SK-N-SH (cell line): Measurements from ENCODE around the gene ROR2. TPM values are rescaled to one million over a fixed set of nuclear protein-coding genes. Genes with fewer than 3 reads are reported as not detected.

Source experiments
- CTCF ChIA-PET: fragments of 300-600, 350-600 bp; formaldehyde crosslinking; extraction: SDS; loops from one replicate; lab custom pipeline; 2021; lab: Yijun Ruan, JAX
- POLR2A ChIA-PET: fragments of 350-600 bp; sonication (Branson Sonifier 250); formaldehyde crosslinking; extraction: SDS; loops from one replicate; lab custom pipeline; 2020; ENCODE audit warnings: antibody characterized with exemption, inconsistent platforms; lab: Yijun Ruan, JAX
- DNase-seq: peaks from one replicate; pipeline ENCODE4 v3.0.0; 2012
- H2AFZ ChIP-seq: fragments of 200-600 bp; sonication (generic); 2 replicates; pipeline ENCODE4 v1.8.1; 2016; ENCODE audit warnings: antibody characterized with exemption, mild to moderate bottlenecking, low read depth
- H3F3A ChIP-seq: fragments of 200-600 bp; sonication (generic); replicated peaks from 2 replicates; pipeline ENCODE3; 2016; ENCODE audit warnings: antibody characterized with exemption, mild to moderate bottlenecking; ENCODE audit not compliant: insufficient read depth
- H3K27ac ChIP-seq, 2 experiments: fragments of 200-500 bp in 1 of 2; fragments of 200-600 bp in 1 of 2; sonication (Bioruptor generic) in 1 of 2; sonication (generic), shearing (Covaris generic) in 1 of 2; 2 replicates each; pipeline versions ENCODE4 v1.5.1 to v1.6.1; 2014 to 2016; ENCODE audit warnings: low read depth in 2 of 2, inconsistent platforms in 1 of 2, low read length in 1 of 2, mild to moderate bottlenecking in 1 of 2, mixed read lengths in 1 of 2
- H3K27me3 ChIP-seq: fragments of 200-600 bp; sonication (generic), shearing (Covaris generic); 2 replicates; pipeline ENCODE4 v1.6.1; 2016; ENCODE audit warnings: mixed run types; ENCODE audit not compliant: insufficient read depth
- H3K36me3 ChIP-seq, 2 experiments: fragments of 200-500 bp in 1 of 2; fragments of 200-600 bp in 1 of 2; sonication (Bioruptor generic) in 1 of 2; sonication (generic) in 1 of 2; replicated peaks in 1 of 2; 2 replicates each; pipeline versions ENCODE3 to v1.5.1; 2014 to 2016; ENCODE audit warnings: low read length in 1 of 2, mild to moderate bottlenecking in 1 of 2; ENCODE audit not compliant: insufficient read depth in 2 of 2, control insufficient read depth in 1 of 2
- H3K4me1 ChIP-seq, 2 experiments: fragments of 200-500 bp in 1 of 2; fragments of 200-600 bp in 1 of 2; sonication (Bioruptor generic) in 1 of 2; sonication (generic), shearing (Covaris generic) in 1 of 2; 2 replicates each; pipeline versions ENCODE4 v1.5.1 to v1.6.1; 2014 to 2016; ENCODE audit warnings: low read depth in 1 of 2, low read length in 1 of 2, mixed run types in 1 of 2; ENCODE audit not compliant: insufficient read depth in 2 of 2, control insufficient read depth in 1 of 2
- H3K4me2 ChIP-seq: fragments of 200-600 bp; sonication (generic), shearing (Covaris generic); 2 replicates; pipeline ENCODE4 v1.6.1; 2017; ENCODE audit warnings: mixed run types
- H3K4me3 ChIP-seq, 2 experiments: fragments of 200-500 bp in 1 of 2; fragments of 200-600 bp in 1 of 2; sonication (Bioruptor generic) in 1 of 2; sonication (generic), shearing (Covaris generic) in 1 of 2; 2 replicates each; pipeline versions ENCODE4 v1.5.1 to v1.8.1; 2014 to 2016; ENCODE audit warnings: low read depth in 2 of 2, inconsistent platforms in 1 of 2, low read length in 1 of 2, mild to moderate bottlenecking in 1 of 2, mixed read lengths in 1 of 2, moderate library complexity in 1 of 2
- H3K79me2 ChIP-seq: fragments of 200-600 bp; sonication (generic); 2 replicates; pipeline ENCODE4 v1.8.1; 2017; ENCODE audit warnings: mild to moderate bottlenecking; ENCODE audit not compliant: insufficient read depth
- H3K9ac ChIP-seq: fragments of 200-600 bp; sonication (generic); 2 replicates; pipeline ENCODE4 v1.6.1; 2017; ENCODE audit warnings: mixed run types
- H3K9me2 ChIP-seq: fragments of 200-600 bp; sonication (generic); 2 replicates; pipeline ENCODE4 v1.6.1; 2017; ENCODE audit warnings: mixed run types
- H3K9me3 ChIP-seq: fragments of 200-600 bp; sonication (generic); 2 replicates; pipeline ENCODE4 v1.6.1; 2017; ENCODE audit warnings: mixed run types, mild to moderate bottlenecking, moderate library complexity
- H4K20me1 ChIP-seq: fragments of 200-600 bp; sonication (generic); 2 replicates; pipeline ENCODE4 v1.6.1; 2017; ENCODE audit warnings: mild to moderate bottlenecking, mixed run types; ENCODE audit not compliant: insufficient read depth
- CHD2 ChIP-seq: fragments of 150-350 bp; IDR thresholded peaks from 2 replicates; pipeline ENCODE4 v1.6.1; 2018; ENCODE audit warnings: low read length; ENCODE audit not compliant: partially characterized antibody
- ELF1 ChIP-seq: IDR thresholded peaks from 2 replicates; pipeline ENCODE4 v1.4.0; 2012
- FOSL2 ChIP-seq: IDR thresholded peaks from 2 replicates; pipeline ENCODE4 v1.4.0; 2012; ENCODE audit warnings: low read depth, mild to moderate bottlenecking, moderate library complexity, borderline replicate concordance
- FOXM1 ChIP-seq: IDR thresholded peaks from 2 replicates; pipeline ENCODE4 v1.4.0; 2012; ENCODE audit warnings: low read depth, mild to moderate bottlenecking
- GATA2 ChIP-seq: sonication (generic); formaldehyde crosslinking; IDR thresholded peaks from 2 replicates; pipeline ENCODE4 v1.5.0; 2020; ENCODE audit warnings: mild to moderate bottlenecking, missing genetic modification reagents
- NRF1 ChIP-seq: IDR thresholded peaks from 2 replicates; pipeline ENCODE4 v1.6.1; 2012; ENCODE audit warnings: low read depth, mild to moderate bottlenecking, low read length
- REST ChIP-seq: IDR thresholded peaks from 2 replicates; pipeline ENCODE4 v1.6.1; 2012; ENCODE audit warnings: mild to moderate bottlenecking, low read depth, low read length, moderate library complexity
- RXRA ChIP-seq: IDR thresholded peaks from 2 replicates; pipeline ENCODE4 v1.4.0; 2012; ENCODE audit warnings: low read depth, mild to moderate bottlenecking, borderline replicate concordance
- TAF1 ChIP-seq: IDR thresholded peaks from 2 replicates; pipeline ENCODE4 v1.6.1; 2012; ENCODE audit warnings: low read depth, mild to moderate bottlenecking, low read length, moderate library complexity, borderline replicate concordance
- USF1 ChIP-seq: IDR thresholded peaks from 2 replicates; pipeline ENCODE4 v1.4.0; 2012; ENCODE audit warnings: low read depth, borderline replicate concordance
- WGBS: methylation state at CpG from one replicate; pipeline ENCODE4 v1.1.6; 2017; ENCODE audit warnings: low lambda C conversion rate; 5-methylcytosine and 5-hydroxymethylcytosine counted together
- polyA plus RNA-seq, 3 experiments: library from polyadenylated mRNA; depleted of rRNA; stranded (reverse); fragments of >200 nt; gene quantifications; 2 replicates each; pipeline ENCODE4 v1.2.3, GENCODE V29; 2012

The ROR2 gene
- polyA plus RNA-seq, 1 of the 3 experiments (the other 2 are of a cell fraction), result 0.43 TPM

- no peaks in the 10 kb centered on the region for H3K36me3 ChIP-seq
- H3F3A ChIP-seq, result no peaks in the 10 kb centered on the region
- H3K9me2 ChIP-seq, result no peaks in the 10 kb centered on the region
- H3K79me2 ChIP-seq, result no peaks in the 10 kb centered on the region
- no peak overlapping the region for H3K27ac ChIP-seq
- no peaks in the 10 kb centered on the region for H3K9me3 ChIP-seq
- peaks cover 0 to 2% of the 10 kb centered on the region in 2 experiments; a peak in 1 of 4 replicates for H3K4me1 ChIP-seq
- TF ChIP-seq FOSL2 (no peak), RXRA (no peak), NRF1 (no peak), FOXM1 (no peak), GATA2 (CRISPR knock-in tag) (no peak), TAF1 (no peak), REST (no peak)
- H3K9ac ChIP-seq, result no peak overlapping the region
- ChIA-PET CTCF (interaction anchor here (0.6 to 2.7 kb wide), 5 partner anchors 9 to 766 kb away, joined by 3 to 24 read pairs (median 4); no protein-coding TSS in a partner anchor), POLR2A (no interaction called here)
- H3K27me3 ChIP-seq, result no peaks in the 10 kb centered on the region
- DNase-seq, result no peak
- no peaks in the 10 kb centered on the region for H4K20me1 ChIP-seq
- no peak overlapping the region for H3K4me2 ChIP-seq
- H3K4me3 ChIP-seq, result no peak overlapping the region
- H2AFZ ChIP-seq, result 0 out of 2 replicates have a peak overlapping the region, but pooled peaks have one; percentile 7
- 77% methylated on average over 12 of the region's 15 CpGs for whole genome bisulfite sequencing
Measured at GRCh38 chr9:91680998-91681397, 269.0 kb downstream of the ROR2 start.

- POLR2A ChIA-PET, result no interaction called here
- Histone ChIP-seq H3K36me3 (no peaks in the 10 kb centered on the region), H3K4me1 (peaks cover 0 to 2% of the 10 kb centered on the region in 2 experiments; a peak in 1 of 4 replicates), H2AFZ (no peak overlapping the region), H3K9me2 (no peaks in the 10 kb centered on the region), H4K20me1 (no peaks in the 10 kb centered on the region), H3K27me3 (no peaks in the 10 kb centered on the region), H3K27ac (no peak overlapping the region), H3F3A (no peaks in the 10 kb centered on the region), H3K79me2 (no peaks in the 10 kb centered on the region), H3K4me2 (no peak overlapping the region), H3K4me3 (no peak overlapping the region), H3K9ac (no peak overlapping the region), H3K9me3 (no peaks in the 10 kb centered on the region)
- WGBS, result 86% methylated on average over 9 of the region's 9 CpGs
- TF ChIP-seq FOSL2 (no peak), CHD2 (no peak), ELF1 (no peak), REST (no peak), USF1 (no peak)
- CTCF ChIA-PET, result interaction anchor here (0.5 to 1.5 kb wide), 3 partner anchors 20 to 765 kb away, joined by 3 to 4 read pairs (median 3); no protein-coding TSS in a partner anchor
- DNase-seq, result no peak
Measured at GRCh38 chr9:91680106-91680505, 269.9 kb downstream of the ROR2 start.
